ENCODE results near the gene SFTA2. TPM values are rescaled to one million over a fixed set of nuclear protein-coding genes. Genes with fewer than 3 reads are reported as not detected.
"Not testable (repeated sequence)": the region's sequence is repeated elsewhere in the genome, so short reads cannot be mapped to it uniquely, and the experiment has no call there.

Gene SFTA2
- total and polyA plus RNA-seq, 4 donors: 0.53 TPM; not detected in 3

DNA sequence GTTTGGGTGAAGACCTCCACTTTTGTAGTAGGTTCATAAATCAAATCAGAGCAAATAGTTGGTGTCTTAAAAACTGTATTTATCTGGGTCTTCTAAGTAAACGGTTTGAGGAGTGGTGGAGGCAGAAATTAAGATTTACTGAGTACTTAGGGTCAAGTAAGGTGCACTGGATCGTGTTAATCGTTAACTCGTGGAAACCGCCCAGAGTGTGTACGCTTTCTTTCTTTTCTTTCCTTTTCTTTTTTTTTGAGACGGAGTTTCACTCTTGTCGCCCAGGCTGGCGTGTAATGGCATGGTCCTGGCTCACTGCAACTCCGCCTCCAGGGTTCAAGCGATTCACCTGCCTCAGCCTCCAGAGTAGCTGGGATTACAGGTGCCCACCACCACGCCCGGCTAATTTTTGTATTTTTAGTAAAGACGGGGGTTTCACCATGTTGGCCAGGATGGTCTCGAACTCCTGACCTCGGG lies 24.6 kb downstream of the SFTA2 start:
- not testable (repeated sequence) for H3K9me3 ChIP-seq (ENCODE audit: control insufficient read depth, insufficient read depth, low read length); H3K27ac ChIP-seq (ENCODE audit: low read depth, low read length); H3K27me3 ChIP-seq (ENCODE audit: control insufficient read depth, insufficient read depth, low read length); DNase-seq (ENCODE audit: low read depth in 4 of 6, low spot score in 6 of 6)
- 40% methylated on average over 14 of the region's 16 CpGs for WGBS (ENCODE audit: insufficient coverage)
- H3K4me3 ChIP-seq (ENCODE audit: low read depth, low read length): peak overlapping the region; percentile 82
- peaks cover 27% of the 10 kb centered on the region for H3K36me3 ChIP-seq (ENCODE audit: control insufficient read depth, insufficient read depth, low read length)
- peaks cover 12% of the 10 kb centered on the region for H3K4me1 ChIP-seq (ENCODE audit: control insufficient read depth, insufficient read depth, low read length)

DNA sequence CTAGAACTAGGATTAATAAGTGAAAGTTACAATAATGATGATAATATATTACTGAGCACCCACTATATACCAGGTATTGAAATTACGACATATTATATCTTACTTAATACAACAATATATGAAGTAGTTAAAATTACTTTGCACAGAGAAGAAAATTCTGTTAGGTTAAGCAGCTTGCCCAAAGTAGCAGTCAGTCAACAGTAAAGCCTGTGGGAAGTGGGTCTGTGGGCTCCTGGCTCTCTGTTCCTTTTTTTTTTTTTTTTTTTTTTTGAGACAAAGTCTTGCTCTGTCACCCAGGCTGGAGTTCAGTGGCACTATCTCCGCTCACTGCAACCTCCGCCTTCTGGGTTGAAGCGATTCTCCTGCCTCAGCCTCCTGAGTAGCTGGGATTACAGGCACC lies 28.7 kb downstream of the SFTA2 start:
- Histone ChIP-seq H3K9me3 (ENCODE audit: control insufficient read depth, insufficient read depth, low read length) (no peaks in the 10 kb centered on the region), H3K27me3 (ENCODE audit: control insufficient read depth, insufficient read depth, low read length) (no peaks in the 10 kb centered on the region), H3K27ac (ENCODE audit: low read depth, low read length) (no peak overlapping the region), H3K4me1 (ENCODE audit: control insufficient read depth, insufficient read depth, low read length) (peaks cover 6% of the 10 kb centered on the region), H3K4me3 (ENCODE audit: low read depth, low read length) (no peak overlapping the region), H3K36me3 (ENCODE audit: control insufficient read depth, insufficient read depth, low read length) (peaks cover 23% of the 10 kb centered on the region)
- DNase-seq (ENCODE audit: low read depth in 4 of 6, low spot score in 6 of 6): no peak
- 95% methylated on average over 3 of the region's 4 CpGs for whole genome bisulfite sequencing (ENCODE audit: insufficient coverage)

DNA sequence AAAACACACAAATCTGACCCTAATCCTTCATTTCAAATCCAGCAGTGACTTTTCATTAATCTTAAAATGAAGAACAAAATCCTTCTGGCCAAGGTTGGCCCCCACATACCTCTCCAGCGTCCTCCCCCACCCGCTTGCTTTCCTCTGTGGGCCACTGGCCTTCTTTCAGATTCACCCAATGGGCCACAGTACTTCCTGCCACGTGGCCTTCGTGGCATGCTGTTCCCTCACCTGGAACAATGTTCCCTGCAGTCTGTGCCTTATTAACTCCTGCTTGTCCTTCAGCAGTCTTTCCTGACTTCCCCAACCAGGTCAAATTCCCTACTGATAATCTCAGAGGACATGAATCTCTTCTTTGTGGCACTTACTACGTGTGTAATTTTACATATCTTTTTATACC lies 29.3 kb downstream of the SFTA2 start:
- WGBS (ENCODE audit: insufficient coverage): 47% methylated on average over 4 of the region's 5 CpGs
- H3K4me3 ChIP-seq (ENCODE audit: low read depth, low read length): no peak overlapping the region
- H3K36me3 ChIP-seq (ENCODE audit: control insufficient read depth, insufficient read depth, low read length): peaks cover 28% of the 10 kb centered on the region
- H3K9me3 ChIP-seq (ENCODE audit: control insufficient read depth, insufficient read depth, low read length): no peaks in the 10 kb centered on the region
- peaks cover 4% of the 10 kb centered on the region for H3K4me1 ChIP-seq (ENCODE audit: control insufficient read depth, insufficient read depth, low read length)
- H3K27me3 ChIP-seq (ENCODE audit: control insufficient read depth, insufficient read depth, low read length): no peaks in the 10 kb centered on the region
- no peak overlapping the region for H3K27ac ChIP-seq (ENCODE audit: low read depth, low read length)
- DNase-seq (ENCODE audit: low read depth in 4 of 6, low spot score in 6 of 6): no peak

DNA sequence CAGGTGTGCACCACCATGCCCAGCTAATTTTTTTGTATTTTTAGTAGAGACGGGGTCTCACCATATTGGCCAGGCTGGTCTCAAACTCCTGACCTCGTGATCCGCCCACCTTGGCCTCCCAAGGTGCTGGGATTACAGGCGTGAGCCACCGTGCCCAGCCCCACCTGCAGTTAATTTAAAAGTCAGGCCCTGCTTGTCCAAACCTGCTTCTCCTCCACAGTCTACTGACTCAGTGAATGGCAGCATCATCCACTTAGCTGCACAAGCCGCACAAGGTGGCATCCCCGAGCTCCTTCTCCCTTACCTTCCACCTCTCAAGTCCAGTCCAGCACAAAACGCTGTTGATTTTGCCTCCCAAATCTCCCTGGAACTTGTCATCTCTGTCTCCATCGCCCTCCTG lies 29.8 kb downstream of the SFTA2 start:
- 69% methylated on average over 9 of the region's 9 CpGs for WGBS (ENCODE audit: insufficient coverage)
- not testable (repeated sequence) for H3K4me1 ChIP-seq (ENCODE audit: control insufficient read depth, insufficient read depth, low read length); DNase-seq (ENCODE audit: low read depth in 4 of 6, low spot score in 6 of 6); H3K9me3 ChIP-seq (ENCODE audit: control insufficient read depth, insufficient read depth, low read length); H3K4me3 ChIP-seq (ENCODE audit: low read depth, low read length); H3K27me3 ChIP-seq (ENCODE audit: control insufficient read depth, insufficient read depth, low read length); H3K27ac ChIP-seq (ENCODE audit: low read depth, low read length)
- peaks cover 33% of the 10 kb centered on the region for H3K36me3 ChIP-seq (ENCODE audit: control insufficient read depth, insufficient read depth, low read length)

DNA sequence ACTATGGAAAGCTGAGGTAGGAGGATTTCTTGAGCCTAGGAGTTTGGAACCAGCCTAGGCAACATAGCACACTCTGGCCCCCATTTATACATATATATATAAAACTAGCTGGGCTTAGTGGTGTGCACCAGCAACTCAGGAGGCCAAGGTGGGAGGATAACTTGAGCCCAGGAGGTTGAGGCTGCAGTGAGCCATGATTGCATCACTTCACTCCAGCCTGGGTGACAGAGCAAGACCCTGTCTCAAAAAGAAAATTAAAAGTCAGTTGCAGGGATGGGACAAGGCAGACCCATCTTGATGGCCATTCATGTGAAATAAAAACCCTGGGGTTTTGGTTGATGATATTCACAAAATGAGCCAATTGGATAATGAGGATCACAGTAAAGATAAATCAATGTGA lies 30.5 kb downstream of the SFTA2 start:
- no peak overlapping the region for H3K27ac ChIP-seq (ENCODE audit: low read depth, low read length)
- peaks cover 41% of the 10 kb centered on the region for H3K36me3 ChIP-seq (ENCODE audit: control insufficient read depth, insufficient read depth, low read length)
- H3K4me3 ChIP-seq (ENCODE audit: low read depth, low read length): no peak overlapping the region
- DNase-seq (ENCODE audit: low read depth in 4 of 6, low spot score in 6 of 6): no peak
- H3K9me3 ChIP-seq (ENCODE audit: control insufficient read depth, insufficient read depth, low read length): no peaks in the 10 kb centered on the region
- H3K27me3 ChIP-seq (ENCODE audit: control insufficient read depth, insufficient read depth, low read length): no peaks in the 10 kb centered on the region
- no peaks in the 10 kb centered on the region for H3K4me1 ChIP-seq (ENCODE audit: control insufficient read depth, insufficient read depth, low read length)

DNA sequence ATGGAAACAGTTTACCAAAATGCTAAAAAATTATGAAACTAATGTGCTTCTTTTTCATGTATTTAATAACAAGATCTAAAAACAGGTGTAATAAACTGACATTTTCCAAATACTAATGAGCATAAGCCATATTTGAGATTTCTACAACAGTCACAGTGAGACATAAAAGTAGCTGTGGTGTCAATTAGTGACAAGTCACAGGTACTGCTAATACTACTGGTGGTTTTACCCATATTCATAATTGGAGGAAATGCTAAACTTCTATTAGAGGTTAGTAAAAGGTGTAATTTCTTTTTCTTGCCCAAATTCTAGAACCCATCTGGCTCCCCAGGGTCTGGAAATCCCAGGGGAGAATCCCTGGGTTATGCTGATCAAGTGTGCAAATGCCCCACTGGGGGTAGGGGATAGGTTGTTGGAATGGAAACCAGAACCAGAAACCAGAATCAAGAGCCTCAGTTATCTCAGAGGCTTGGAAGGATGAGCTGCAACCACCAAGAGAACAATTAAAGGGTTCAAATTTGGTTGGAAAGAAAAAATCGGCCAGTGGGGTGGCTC lies 31.0 kb downstream of the SFTA2 start:
- Histone ChIP-seq H3K4me3 (ENCODE audit: low read depth, low read length) (no peak overlapping the region), H3K9me3 (ENCODE audit: control insufficient read depth, insufficient read depth, low read length) (no peaks in the 10 kb centered on the region), H3K36me3 (ENCODE audit: control insufficient read depth, insufficient read depth, low read length) (peaks cover 46% of the 10 kb centered on the region), H3K4me1 (ENCODE audit: control insufficient read depth, insufficient read depth, low read length) (no peaks in the 10 kb centered on the region), H3K27me3 (ENCODE audit: control insufficient read depth, insufficient read depth, low read length) (no peaks in the 10 kb centered on the region), H3K27ac (ENCODE audit: low read depth, low read length) (no peak overlapping the region)
- DNase-seq (ENCODE audit: low read depth in 4 of 6, low spot score in 6 of 6): no peak
- no CpG with 5 or more reads among the region's 1 CpG for WGBS (ENCODE audit: insufficient coverage)

DNA sequence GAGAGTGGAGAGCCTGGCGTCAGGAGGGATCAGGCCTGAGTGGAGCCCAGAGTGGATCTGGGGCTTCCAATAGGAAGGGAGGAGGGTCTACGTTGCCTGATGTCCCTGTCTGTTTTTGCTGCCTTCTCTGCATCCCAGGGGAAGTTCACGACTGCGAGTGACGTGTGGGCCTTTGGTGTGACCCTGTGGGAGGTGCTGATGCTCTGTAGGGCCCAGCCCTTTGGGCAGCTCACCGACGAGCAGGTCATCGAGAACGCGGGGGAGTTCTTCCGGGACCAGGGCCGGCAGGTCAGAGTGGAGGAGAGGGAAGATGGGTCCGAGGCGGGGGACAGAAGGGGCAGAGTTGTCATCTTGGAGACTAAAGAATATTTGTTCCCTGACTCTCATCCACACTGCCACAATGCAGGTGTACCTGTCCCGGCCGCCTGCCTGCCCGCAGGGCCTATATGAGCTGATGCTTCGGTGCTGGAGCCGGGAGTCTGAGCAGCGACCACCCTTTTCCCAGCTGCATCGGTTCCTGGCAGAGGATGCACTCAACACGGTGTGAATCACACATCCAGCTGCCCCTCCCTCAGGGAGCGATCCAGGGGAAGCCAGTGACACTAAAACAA lies 33.1 kb downstream of the SFTA2 start:
- H3K36me3 ChIP-seq (ENCODE audit: control insufficient read depth, insufficient read depth, low read length): peaks cover 67% of the 10 kb centered on the region
- no peak for DNase-seq (ENCODE audit: low read depth in 4 of 6, low spot score in 6 of 6)
- no peaks in the 10 kb centered on the region for H3K27me3 ChIP-seq (ENCODE audit: control insufficient read depth, insufficient read depth, low read length)
- no peak overlapping the region for H3K27ac ChIP-seq (ENCODE audit: low read depth, low read length)
- no peak overlapping the region for H3K4me3 ChIP-seq (ENCODE audit: low read depth, low read length)
- H3K9me3 ChIP-seq (ENCODE audit: control insufficient read depth, insufficient read depth, low read length): no peaks in the 10 kb centered on the region
- WGBS (ENCODE audit: insufficient coverage): 79% methylated on average over 22 of the region's 23 CpGs
- no peaks in the 10 kb centered on the region for H3K4me1 ChIP-seq (ENCODE audit: control insufficient read depth, insufficient read depth, low read length)

DNA sequence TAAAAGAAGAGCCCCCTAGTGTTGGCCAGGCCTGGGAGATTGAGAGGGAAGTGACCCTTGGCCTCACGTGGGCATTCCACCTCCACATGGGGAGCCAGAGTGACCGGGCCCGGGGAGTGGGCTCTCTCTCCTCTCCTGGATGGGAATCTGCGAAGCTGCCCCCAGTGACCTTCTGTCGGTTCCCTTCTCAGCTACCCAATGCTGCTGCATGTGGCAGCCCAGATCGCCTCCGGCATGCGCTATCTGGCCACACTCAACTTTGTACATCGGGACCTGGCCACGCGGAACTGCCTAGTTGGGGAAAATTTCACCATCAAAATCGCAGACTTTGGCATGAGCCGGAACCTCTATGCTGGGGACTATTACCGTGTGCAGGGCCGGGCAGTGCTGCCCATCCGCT lies 34.1 kb downstream of the SFTA2 start:
- H3K27ac ChIP-seq (ENCODE audit: low read depth, low read length): no peak overlapping the region
- H3K36me3 ChIP-seq (ENCODE audit: control insufficient read depth, insufficient read depth, low read length): peaks cover 76% of the 10 kb centered on the region
- no peak for DNase-seq (ENCODE audit: low read depth in 4 of 6, low spot score in 6 of 6)
- WGBS (ENCODE audit: insufficient coverage): 88% methylated on average over 16 of the region's 16 CpGs
- no peaks in the 10 kb centered on the region for H3K9me3 ChIP-seq (ENCODE audit: control insufficient read depth, insufficient read depth, low read length)
- no peaks in the 10 kb centered on the region for H3K4me1 ChIP-seq (ENCODE audit: control insufficient read depth, insufficient read depth, low read length)
- H3K27me3 ChIP-seq (ENCODE audit: control insufficient read depth, insufficient read depth, low read length): no peaks in the 10 kb centered on the region
- H3K4me3 ChIP-seq (ENCODE audit: low read depth, low read length): no peak overlapping the region

DNA sequence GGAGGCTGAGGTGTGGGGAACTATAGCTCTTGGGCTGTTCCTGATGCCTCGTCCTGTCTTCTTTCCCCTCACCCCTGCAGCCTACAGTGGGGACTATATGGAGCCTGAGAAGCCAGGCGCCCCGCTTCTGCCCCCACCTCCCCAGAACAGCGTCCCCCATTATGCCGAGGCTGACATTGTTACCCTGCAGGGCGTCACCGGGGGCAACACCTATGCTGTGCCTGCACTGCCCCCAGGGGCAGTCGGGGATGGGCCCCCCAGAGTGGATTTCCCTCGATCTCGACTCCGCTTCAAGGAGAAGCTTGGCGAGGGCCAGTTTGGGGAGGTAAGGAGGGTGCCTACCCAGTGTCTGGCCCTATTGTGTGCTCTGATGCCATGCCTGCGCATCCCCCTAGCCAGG lies 35.4 kb downstream of the SFTA2 start:
- peaks cover 89% of the 10 kb centered on the region for H3K36me3 ChIP-seq (ENCODE audit: control insufficient read depth, insufficient read depth, low read length)
- H3K4me3 ChIP-seq (ENCODE audit: low read depth, low read length): no peak overlapping the region
- no peaks in the 10 kb centered on the region for H3K27me3 ChIP-seq (ENCODE audit: control insufficient read depth, insufficient read depth, low read length)
- no peak for DNase-seq (ENCODE audit: low read depth in 4 of 6, low spot score in 6 of 6)
- no peaks in the 10 kb centered on the region for H3K9me3 ChIP-seq (ENCODE audit: control insufficient read depth, insufficient read depth, low read length)
- H3K4me1 ChIP-seq (ENCODE audit: control insufficient read depth, insufficient read depth, low read length): no peaks in the 10 kb centered on the region
- WGBS (ENCODE audit: insufficient coverage): 78% methylated on average over 7 of the region's 13 CpGs
- no peak overlapping the region for H3K27ac ChIP-seq (ENCODE audit: low read depth, low read length)

DNA sequence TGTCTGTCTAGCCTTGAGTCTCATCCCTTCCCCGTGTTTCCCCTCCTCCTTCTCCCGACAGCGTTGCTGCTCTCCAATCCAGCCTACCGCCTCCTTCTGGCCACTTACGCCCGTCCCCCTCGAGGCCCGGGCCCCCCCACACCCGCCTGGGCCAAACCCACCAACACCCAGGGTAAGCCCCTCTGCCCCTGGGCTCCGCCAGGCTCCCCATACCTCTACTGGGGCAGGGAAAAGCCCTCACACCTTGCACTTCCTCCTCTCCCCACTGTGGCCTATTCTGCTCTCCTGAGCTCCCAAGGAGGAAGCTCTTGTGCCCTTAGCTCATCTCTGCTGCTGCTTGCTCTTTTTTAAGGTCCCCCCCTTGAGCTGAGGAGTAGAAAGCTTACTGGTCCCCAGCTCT lies 36.6 kb downstream of the SFTA2 start:
- DNase-seq (ENCODE audit: low read depth in 4 of 6, low spot score in 6 of 6): no peak
- Histone ChIP-seq H3K4me3 (ENCODE audit: low read depth, low read length) (no peak overlapping the region), H3K9me3 (ENCODE audit: control insufficient read depth, insufficient read depth, low read length) (no peaks in the 10 kb centered on the region)

More for the DNA sequence above, 36.6 kb downstream of the SFTA2 start:
- Histone ChIP-seq H3K36me3 (ENCODE audit: control insufficient read depth, insufficient read depth, low read length) (peaks cover 100% of the 10 kb centered on the region), H3K27me3 (ENCODE audit: control insufficient read depth, insufficient read depth, low read length) (no peaks in the 10 kb centered on the region), H3K27ac (ENCODE audit: low read depth, low read length) (no peak overlapping the region), H3K4me1 (ENCODE audit: control insufficient read depth, insufficient read depth, low read length) (peaks cover 9% of the 10 kb centered on the region)
- WGBS (ENCODE audit: insufficient coverage): 67% methylated on average over 6 of the region's 10 CpGs

All from spinal cord (tissue), 10 donors.